Osteocyte (in vitro differentiated cells): ENCODE results near the gene CLEC10A. TPM values are rescaled to one million over a fixed set of nuclear protein-coding genes. Genes with fewer than 3 reads are reported as not detected.

Experiments
- DNase-seq: peaks from one replicate; pipeline ENCODE4 v3.0.0; 2021; ENCODE audit warnings: mixed read lengths; ENCODE audit not compliant: unreplicated experiment; ENCODE audit errors: extremely low spot score
- H3K27ac Mint-ChIP-seq: one replicate; pipeline ENCODE4 v1.8.0; 2021; ENCODE audit warnings: mild to moderate bottlenecking, mixed read lengths; ENCODE audit not compliant: unreplicated experiment
- H3K27me3 Mint-ChIP-seq: one replicate; pipeline ENCODE4 v1.8.0; 2021; ENCODE audit warnings: mixed read lengths; ENCODE audit not compliant: unreplicated experiment
- H3K36me3 Mint-ChIP-seq: one replicate; pipeline ENCODE4 v1.8.0; 2021; ENCODE audit warnings: mixed read lengths; ENCODE audit not compliant: unreplicated experiment
- H3K4me1 Mint-ChIP-seq: one replicate; pipeline ENCODE4 v1.8.0; 2021; ENCODE audit warnings: mixed read lengths; ENCODE audit not compliant: unreplicated experiment
- H3K4me3 Mint-ChIP-seq: one replicate; pipeline ENCODE4 v1.8.0; 2021; ENCODE audit warnings: mild to moderate bottlenecking, moderate library complexity, mixed read lengths; ENCODE audit not compliant: unreplicated experiment
- H3K9me3 Mint-ChIP-seq: one replicate; pipeline ENCODE4 v1.8.0; 2021; ENCODE audit warnings: mixed read lengths; ENCODE audit not compliant: unreplicated experiment
- CTCF ChIP-seq: fragments of 200-600 bp; sonication (generic); IDR thresholded peaks from 2 replicates; pipeline ENCODE4 v1.5.0; 2021; ENCODE audit warnings: antibody characterized with exemption, mild to moderate bottlenecking, moderate library complexity
- total RNA-seq: library from RNA; stranded (reverse); gene quantifications from 2 replicates; pipeline ENCODE4 v1.2.1, GENCODE V29; 2021

The CLEC10A gene
- total RNA-seq, 1 donor from 2014 or later, result not detected

GRCh38 chr17:7114875-7115614, 35.0 kb upstream of the CLEC10A start:
- no peak overlapping the region for H3K27ac Mint-ChIP-seq
- DNase-seq, result no peak
- H3K36me3 Mint-ChIP-seq, result no peaks in the 10 kb centered on the region
- peaks cover 31% of the 10 kb centered on the region for H3K27me3 Mint-ChIP-seq
- H3K4me1 Mint-ChIP-seq, result peaks cover 5% of the 10 kb centered on the region
- H3K4me3 Mint-ChIP-seq, result no peak overlapping the region
- no peak for TF ChIP-seq CTCF
- no peaks in the 10 kb centered on the region for H3K9me3 Mint-ChIP-seq

- DNase-seq, result no peak
- no peaks in the 10 kb centered on the region for H3K36me3 Mint-ChIP-seq
- H3K4me1 Mint-ChIP-seq, result no peaks in the 10 kb centered on the region
- H3K27me3 Mint-ChIP-seq, result peaks cover 26% of the 10 kb centered on the region
- H3K4me3 Mint-ChIP-seq, result no peak within 1 kb of the TSS
- H3K27ac Mint-ChIP-seq, result no peak within 1 kb of the TSS
- no peaks in the 10 kb centered on the region for H3K9me3 Mint-ChIP-seq
- TF ChIP-seq CTCF, result no peak
Observed at GRCh38 chr17:7114241-7114874, 34.3 kb upstream of the CLEC10A start, which contains the start of gene ASGR2. Gene ASGR2, minus strand, starts transcription at chr17:7114822. Its CDS starts 582 bp downstream, at chr17:7114240.

- no peak for DNase-seq
- Mint-ChIP-seq H3K27ac (no peak overlapping the region), H3K36me3 (no peaks in the 10 kb centered on the region), H3K9me3 (no peaks in the 10 kb centered on the region), H3K4me1 (no peaks in the 10 kb centered on the region), H3K4me3 (no peak overlapping the region), H3K27me3 (peaks cover 26% of the 10 kb centered on the region)
- TF ChIP-seq CTCF, result no peak
Observed at GRCh38 chr17:7113273-7114071, 33.4 kb upstream of the CLEC10A start.

GRCh38 chr17:7112510-7113108, 32.6 kb upstream of the CLEC10A start:
- Mint-ChIP-seq H3K27me3 (peaks cover 22% of the 10 kb centered on the region), H3K36me3 (no peaks in the 10 kb centered on the region)
- TF ChIP-seq CTCF, result no peak

More at GRCh38 chr17:7112510-7113108, 32.6 kb upstream of the CLEC10A start:
- H3K27ac Mint-ChIP-seq, result no peak overlapping the region
- H3K4me1 Mint-ChIP-seq, result no peaks in the 10 kb centered on the region
- DNase-seq, result no peak
- H3K9me3 Mint-ChIP-seq, result no peaks in the 10 kb centered on the region
- H3K4me3 Mint-ChIP-seq, result no peak overlapping the region
